Lower lobe of right lung (tissue), 2 donors: ENCODE measurements around the gene MRPS18A. TPM values are rescaled to one million over a fixed set of nuclear protein-coding genes. Genes with fewer than 3 reads are reported as not detected.

ENCODE experiments used
- ATAC-seq, 2 donors: fragments of 200-7000 bp; cut with Tn5 transposase; one replicate each; pipeline ENCODE4 v1.9.1; 2020 to 2022; ENCODE audit warnings: mild to moderate bottlenecking in 2 of 2, moderate library complexity in 2 of 2
- DNase-seq: peaks from one replicate; pipeline ENCODE4 v3.0.0-alpha.2; 2020
- H3K27ac ChIP-seq: fragments of 200-600 bp; one replicate; pipeline ENCODE4 v1.8.0; 2022
- H3K27me3 ChIP-seq: fragments of 200-600 bp; one replicate; pipeline ENCODE4 v1.8.0; 2022; ENCODE audit warnings: low read depth
- H3K36me3 ChIP-seq: fragments of 200-600 bp; one replicate; pipeline ENCODE4 v1.8.0; 2022; ENCODE audit warnings: mild to moderate bottlenecking
- H3K4me1 ChIP-seq: fragments of 200-600 bp; one replicate; pipeline ENCODE4 v1.8.0; 2022
- H3K4me3 ChIP-seq: fragments of 200-600 bp; one replicate; pipeline ENCODE4 v1.8.0; 2022; ENCODE audit warnings: mild to moderate bottlenecking
- H3K9me3 ChIP-seq: fragments of 200-600 bp; one replicate; pipeline ENCODE4 v1.8.0; 2022
- intact Hi-C: fragments of 100-400 bp; cut with DNase I; formaldehyde crosslinking; loops from one replicate; pipeline ENCODE4 v1.11.0; 2022
- total RNA-seq: library from RNA; stranded (reverse); fragmentation: NEBNext Ultra II Directional; extraction: Animal tissue kit (Norgen Biotek cat#: 25700); gene quantifications from one replicate; pipeline ENCODE4 v1.2.1, GENCODE V29; 2021
- TF ChIP-seq, protein P1 (sequence below): fragments of 200-600 bp; IDR thresholded peaks from one replicate; pipeline ENCODE4 v1.8.0; 2022; ENCODE audit warnings: antibody characterized with exemption, mild to moderate bottlenecking
- donor health status: DM: no; HTN: yes; CAD: no; lungs with severe emphysema.

The MRPS18A gene
- total RNA-seq, 1 donor from 2014 or later: 30.2 TPM

DNA sequence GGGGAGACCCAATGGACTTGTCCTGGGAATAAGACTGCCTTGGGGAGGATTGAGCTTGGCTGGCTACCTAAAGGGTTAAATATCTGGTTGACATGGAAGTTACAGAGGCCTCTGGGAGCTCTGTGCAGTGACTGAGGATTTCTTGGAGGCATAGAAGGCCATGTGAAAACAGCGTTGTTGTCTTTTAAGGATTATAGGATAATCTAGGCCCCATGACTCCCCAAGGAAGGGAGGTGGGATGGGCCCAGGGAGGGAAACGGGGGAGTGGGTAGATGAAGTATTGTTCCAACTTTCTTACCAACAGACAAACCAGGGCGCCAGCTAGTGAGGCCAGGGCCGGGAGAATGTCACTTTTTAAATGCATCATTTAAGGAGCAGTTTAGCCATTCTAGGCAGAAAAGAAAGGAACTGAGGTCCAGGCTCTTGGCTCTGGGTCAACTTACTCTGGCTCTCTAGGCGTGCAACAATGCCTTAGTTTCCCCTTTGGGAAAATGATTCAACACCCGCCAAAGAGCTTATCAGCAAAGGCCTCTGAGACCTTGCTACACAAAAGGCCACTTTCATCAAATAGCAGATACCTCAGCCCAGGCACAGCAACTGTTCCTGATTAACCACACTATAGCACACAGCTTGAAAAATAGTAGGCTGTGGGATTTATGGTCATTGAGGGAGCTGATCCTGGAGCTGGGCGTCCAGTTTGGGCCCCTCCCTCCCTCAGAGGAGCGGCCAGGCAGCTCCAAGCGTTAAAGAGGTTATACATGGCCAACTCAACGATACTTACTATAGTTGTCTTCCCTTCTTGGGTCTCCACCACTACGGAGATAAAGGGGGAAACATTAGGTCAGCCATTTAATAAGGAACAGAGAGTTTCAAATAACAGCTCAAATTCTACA is 7.0 kb downstream of the MRPS18A start:
- TF ChIP-seq, protein P1, sequence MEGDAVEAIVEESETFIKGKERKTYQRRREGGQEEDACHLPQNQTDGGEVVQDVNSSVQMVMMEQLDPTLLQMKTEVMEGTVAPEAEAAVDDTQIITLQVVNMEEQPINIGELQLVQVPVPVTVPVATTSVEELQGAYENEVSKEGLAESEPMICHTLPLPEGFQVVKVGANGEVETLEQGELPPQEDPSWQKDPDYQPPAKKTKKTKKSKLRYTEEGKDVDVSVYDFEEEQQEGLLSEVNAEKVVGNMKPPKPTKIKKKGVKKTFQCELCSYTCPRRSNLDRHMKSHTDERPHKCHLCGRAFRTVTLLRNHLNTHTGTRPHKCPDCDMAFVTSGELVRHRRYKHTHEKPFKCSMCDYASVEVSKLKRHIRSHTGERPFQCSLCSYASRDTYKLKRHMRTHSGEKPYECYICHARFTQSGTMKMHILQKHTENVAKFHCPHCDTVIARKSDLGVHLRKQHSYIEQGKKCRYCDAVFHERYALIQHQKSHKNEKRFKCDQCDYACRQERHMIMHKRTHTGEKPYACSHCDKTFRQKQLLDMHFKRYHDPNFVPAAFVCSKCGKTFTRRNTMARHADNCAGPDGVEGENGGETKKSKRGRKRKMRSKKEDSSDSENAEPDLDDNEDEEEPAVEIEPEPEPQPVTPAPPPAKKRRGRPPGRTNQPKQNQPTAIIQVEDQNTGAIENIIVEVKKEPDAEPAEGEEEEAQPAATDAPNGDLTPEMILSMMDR: no peak
- peaks cover 61% of the 10 kb centered on the region for H3K36me3 ChIP-seq
- H3K9me3 ChIP-seq: no peaks in the 10 kb centered on the region
- H3K4me1 ChIP-seq: peaks cover 25% of the 10 kb centered on the region
- H3K4me3 ChIP-seq: no peak overlapping the region
- ATAC-seq: no peak
- DNase-seq: no peak
- no peaks in the 10 kb centered on the region for H3K27me3 ChIP-seq
- intact Hi-C loops: no loop called here
- H3K27ac ChIP-seq: no peak overlapping the region

DNA sequence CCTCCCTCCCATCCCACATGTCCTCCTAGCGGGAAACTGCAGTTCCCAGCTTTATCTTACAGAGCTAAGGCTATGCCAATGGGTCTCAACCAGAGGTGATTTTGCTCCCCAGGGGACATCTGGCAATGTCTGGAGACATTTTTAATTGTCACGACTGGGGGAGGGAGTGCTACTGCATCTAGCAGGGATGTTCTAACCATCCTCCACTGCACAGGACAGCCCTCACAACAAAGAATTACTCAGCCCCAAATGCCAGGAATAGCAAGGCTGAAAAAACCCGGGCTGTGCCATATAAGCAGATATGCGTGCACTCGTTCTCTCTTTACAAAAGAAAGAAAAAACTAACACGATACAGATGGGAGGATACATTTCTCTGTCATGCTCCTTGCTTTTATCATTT is 8.5 kb downstream of the MRPS18A start:
- no peak for DNase-seq
- peaks cover 76% of the 10 kb centered on the region for H3K36me3 ChIP-seq

DNA sequence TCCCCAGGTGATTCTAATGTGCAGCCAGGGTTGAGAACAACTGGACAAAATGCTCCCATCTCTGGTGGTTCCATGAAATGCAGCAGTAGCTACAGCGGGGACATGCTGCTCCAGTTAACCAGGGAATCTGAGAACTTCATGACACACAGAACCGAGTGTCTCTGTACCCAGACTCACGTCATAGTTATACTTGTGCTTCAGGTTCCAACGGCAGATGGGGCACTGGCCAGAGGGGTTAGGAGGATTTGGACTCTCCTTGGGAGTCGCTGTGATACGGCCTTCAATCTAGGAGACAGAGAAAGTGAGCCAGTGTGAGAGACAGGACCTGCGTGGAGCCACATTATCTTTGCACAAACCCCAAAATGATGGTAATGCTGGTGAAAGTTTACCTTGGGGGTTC is 9.2 kb downstream of the MRPS18A start:
- no peak for DNase-seq
- Histone ChIP-seq H3K27me3 (no peaks in the 10 kb centered on the region), H3K4me3 (no peak overlapping the region), H3K9me3 (no peaks in the 10 kb centered on the region), H3K27ac (no peak overlapping the region), H3K4me1 (peaks cover 18% of the 10 kb centered on the region), H3K36me3 (peaks cover 83% of the 10 kb centered on the region)
- TF ChIP-seq, protein P1: no peak
- ATAC-seq: no peak
- intact Hi-C loops: no loop called here

More for the DNA sequence above, 8.5 kb downstream of the MRPS18A start:
- TF ChIP-seq, protein P1: no peak
- H3K27me3 ChIP-seq: no peaks in the 10 kb centered on the region
- no peak overlapping the region for H3K4me3 ChIP-seq
- ATAC-seq: no peak
- no peak overlapping the region for H3K27ac ChIP-seq
- no peaks in the 10 kb centered on the region for H3K9me3 ChIP-seq
- intact Hi-C loops: no loop called here
- H3K4me1 ChIP-seq: peaks cover 18% of the 10 kb centered on the region

DNA sequence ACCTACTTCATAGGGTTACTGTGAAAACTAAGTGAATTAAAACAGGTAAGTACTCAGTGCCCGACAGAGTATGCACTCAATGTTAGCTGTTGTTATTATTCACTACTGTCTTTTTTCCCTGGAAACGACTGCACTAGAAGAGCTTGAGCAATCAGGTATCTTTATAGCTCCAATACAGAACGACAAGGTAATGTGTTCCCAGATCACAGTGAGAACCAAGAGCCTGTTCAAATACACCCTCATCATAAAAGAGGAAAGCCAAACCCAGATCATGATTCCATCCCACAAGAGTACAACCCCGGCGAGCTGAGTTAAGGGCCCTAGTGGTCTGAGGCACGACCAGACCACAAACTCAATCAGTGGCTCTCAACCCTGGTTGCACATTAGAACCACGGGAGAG is 9.8 kb downstream of the MRPS18A start:
- intact Hi-C loops: no loop called here
- peaks cover 15% of the 10 kb centered on the region for H3K4me1 ChIP-seq
- no peak overlapping the region for H3K27ac ChIP-seq
- no peaks in the 10 kb centered on the region for H3K9me3 ChIP-seq
- DNase-seq (no peak), ATAC-seq (no peak)
- no peaks in the 10 kb centered on the region for H3K27me3 ChIP-seq
- TF ChIP-seq, protein P1: no peak
- no peak overlapping the region for H3K4me3 ChIP-seq
- peaks cover 88% of the 10 kb centered on the region for H3K36me3 ChIP-seq

DNA sequence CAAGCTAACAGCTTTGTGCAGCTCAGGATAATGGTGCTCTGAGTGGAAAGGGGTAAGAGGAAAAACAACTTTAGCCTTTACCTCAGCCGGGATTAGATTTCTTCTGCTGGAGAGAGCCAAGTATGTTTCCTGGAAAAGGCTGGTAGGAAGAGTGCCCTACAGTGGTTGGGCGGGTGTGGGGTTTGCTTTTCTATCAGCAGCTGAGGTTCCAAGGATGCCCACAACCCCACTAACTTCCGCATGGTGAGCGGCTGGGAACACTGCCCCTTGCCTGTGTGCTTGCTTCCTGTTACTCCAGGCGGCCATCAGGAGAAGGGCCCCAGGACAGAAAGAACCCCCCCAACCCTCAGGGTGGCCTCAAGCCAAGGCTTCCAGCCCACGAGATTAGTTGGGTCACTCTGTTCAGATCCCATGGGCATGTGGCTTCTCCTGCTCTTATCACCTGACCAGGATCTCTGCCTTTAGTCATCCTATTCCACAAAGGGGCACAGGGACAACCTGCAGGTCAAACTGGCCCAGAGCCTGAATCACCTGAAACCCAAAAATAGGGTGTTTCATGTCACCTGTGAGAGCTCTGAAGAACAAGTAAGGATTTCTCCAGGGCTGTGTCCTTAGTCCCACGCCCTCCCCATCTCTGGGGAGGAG is 10.5 kb downstream of the MRPS18A start:
- peaks cover 95% of the 10 kb centered on the region for H3K36me3 ChIP-seq
- H3K4me3 ChIP-seq: no peak overlapping the region
- no peaks in the 10 kb centered on the region for H3K9me3 ChIP-seq
- TF ChIP-seq, protein P1: no peak
- no peak overlapping the region for H3K27ac ChIP-seq
- no peaks in the 10 kb centered on the region for H3K27me3 ChIP-seq
- ATAC-seq: no peak
- peaks cover 17% of the 10 kb centered on the region for H3K4me1 ChIP-seq
- no peak for DNase-seq
- intact Hi-C loops: no loop called here
